Islet of Langerhans (tissue), 1 donor: ENCODE results near the gene LRRFIP1.
"Not testable (repeated sequence)": the region's sequence is repeated elsewhere in the genome, so short reads cannot be mapped to it uniquely, and the experiment has no call there.

Source experiments
- FAIRE-seq: peaks from one replicate; lab custom pipeline; 2011; peaks lifted over from hg19 to GRCh38; lab: Jason Lieb, UNC

The LRRFIP1 gene

GRCh38 chr2:237627441-237628246 is at the start of gene LRRFIP1:
LRRFIP1 (plus strand) TSS chr2:237627587; CDS start chr2:237627645, 58 bp downstream.
- no peak for FAIRE-seq

GRCh38 chr2:237577956-237578870 is 49.2 kb upstream of the LRRFIP1 start:
- FAIRE-seq: no peak

- no peak for FAIRE-seq
Observed at GRCh38 chr2:237581326-237581725, 46.1 kb upstream of the LRRFIP1 start.

GRCh38 chr2:237581751-237582746 is 45.3 kb upstream of the LRRFIP1 start:
- no peak for FAIRE-seq

GRCh38 chr2:237583385-237584295 is 43.7 kb upstream of the LRRFIP1 start:
- no peak for FAIRE-seq

- FAIRE-seq: no peak
Observed at GRCh38 chr2:237585590-237586221, 41.7 kb upstream of the LRRFIP1 start.

GRCh38 chr2:237588044-237588696 is 39.2 kb upstream of the LRRFIP1 start:
- no peak for FAIRE-seq

- FAIRE-seq: peak; percentile 86
Observed at GRCh38 chr2:237590272-237591140, 36.9 kb upstream of the LRRFIP1 start, which contains the start of gene RAB17. RAB17 (minus strand) TSS chr2:237590734; CDS start chr2:237586154, 4,580 bp downstream.

- FAIRE-seq: no peak
Observed at GRCh38 chr2:237591141-237591881, 36.1 kb upstream of the LRRFIP1 start.

GRCh38 chr2:237592425-237592980 is 34.9 kb upstream of the LRRFIP1 start:
- no peak for FAIRE-seq

GRCh38 chr2:237593036-237593435 is 34.4 kb upstream of the LRRFIP1 start:
- no peak for FAIRE-seq

GRCh38 chr2:237593596-237594320 is 33.6 kb upstream of the LRRFIP1 start:
- no peak for FAIRE-seq

- FAIRE-seq: no peak
Observed at GRCh38 chr2:237594514-237594871, 32.9 kb upstream of the LRRFIP1 start.

GRCh38 chr2:237595829-237596519 is 31.4 kb upstream of the LRRFIP1 start:
- not testable (repeated sequence) for FAIRE-seq

- FAIRE-seq: no peak
Observed at GRCh38 chr2:237596520-237597195, 30.7 kb upstream of the LRRFIP1 start.
